GM18502 (cell line): ENCODE measurements around the gene CLPTM1L.
"Not testable (repeated sequence)": the region's sequence is repeated elsewhere in the genome, so short reads cannot be mapped to it uniquely, and the experiment has no call there.

Experiments
- ATAC-seq: cut with Tn5 transposase; IDR thresholded peaks from one replicate; pipeline ENCODE4 v1.9.1; 2021; ENCODE audit warnings: mild to moderate bottlenecking; ENCODE audit not compliant: unreplicated experiment, poor library complexity

CLPTM1L gene

DNA sequence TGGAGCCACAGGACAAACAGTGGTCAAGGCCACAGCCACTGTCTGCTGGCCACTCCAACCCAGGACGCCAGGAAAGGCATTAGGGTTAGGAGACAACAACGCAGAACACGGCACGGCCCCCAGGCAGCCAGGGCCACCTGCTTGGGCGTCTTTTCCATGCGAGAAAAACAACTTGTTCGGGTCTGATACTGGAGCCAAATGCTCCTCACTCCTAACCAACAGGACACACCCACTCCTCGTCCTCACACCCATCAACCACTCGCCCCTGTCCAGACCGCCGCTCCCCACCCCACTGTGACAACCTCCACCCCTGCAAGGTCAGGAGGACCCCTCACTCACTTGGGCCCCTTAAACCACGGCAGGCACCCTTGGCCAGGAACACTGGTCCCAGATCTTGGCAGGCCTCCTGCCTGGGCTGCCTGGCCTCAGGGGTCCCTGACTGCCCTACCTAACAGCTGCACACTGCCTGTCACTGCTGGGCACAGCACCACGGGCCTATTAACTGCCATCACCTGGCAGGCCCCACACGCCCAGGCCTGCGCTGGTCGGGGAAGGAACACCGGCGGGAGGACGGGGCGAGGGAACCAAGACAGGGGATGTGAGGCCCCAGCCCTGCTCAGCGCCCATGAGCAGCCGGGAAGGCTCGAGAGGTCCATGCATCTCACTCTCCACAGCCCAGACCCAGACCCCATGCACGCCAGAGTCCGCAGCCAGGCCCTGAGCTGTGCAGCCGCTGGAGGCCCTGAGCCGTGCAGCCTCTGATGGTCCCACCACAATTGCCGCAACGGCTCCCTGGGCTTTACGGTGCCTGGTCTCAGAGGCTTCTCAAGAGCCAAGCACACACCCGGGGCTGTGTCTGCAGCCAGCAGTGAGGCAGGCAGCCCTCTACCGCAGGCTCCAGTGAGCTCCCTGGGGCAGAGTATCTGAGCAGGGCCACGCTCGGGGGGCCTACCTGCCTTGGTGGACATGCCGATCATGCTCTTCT is 13.8 kb downstream of the CLPTM1L start:
- ATAC-seq: no peak

DNA sequence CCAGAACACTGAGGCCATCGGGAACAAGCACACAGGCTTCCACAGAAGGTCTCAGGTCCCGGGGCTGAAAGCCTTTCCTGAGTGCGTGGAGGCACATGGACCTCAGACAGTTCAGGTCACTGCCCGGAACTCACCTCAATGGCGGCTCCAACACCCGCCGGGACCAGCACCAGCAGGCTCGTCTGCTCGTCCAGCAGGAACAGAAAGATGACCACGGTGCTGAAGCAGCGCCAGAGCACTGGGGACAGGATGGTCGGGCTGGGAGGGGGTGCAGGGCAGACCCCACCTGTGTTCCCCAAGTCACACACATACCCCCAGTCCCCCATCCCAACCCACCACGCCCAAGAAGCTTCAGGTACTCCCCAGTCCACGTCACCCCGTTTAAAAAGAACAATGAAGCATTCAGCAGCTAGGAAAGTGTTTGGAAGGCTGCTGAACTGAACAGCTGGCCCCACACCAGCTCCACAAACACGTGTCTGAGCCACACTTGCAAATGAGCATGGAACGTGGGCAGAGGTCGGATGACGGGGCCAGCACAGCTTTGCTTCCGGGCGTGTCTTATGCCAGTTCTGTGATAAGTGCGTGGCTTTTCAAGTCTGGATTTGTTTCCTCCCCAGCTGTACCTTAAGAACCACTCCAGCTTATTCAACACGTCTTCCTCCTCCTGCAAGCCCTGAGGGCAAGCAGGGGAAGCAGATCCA is 14.6 kb downstream of the CLPTM1L start:
- no peak for ATAC-seq

DNA sequence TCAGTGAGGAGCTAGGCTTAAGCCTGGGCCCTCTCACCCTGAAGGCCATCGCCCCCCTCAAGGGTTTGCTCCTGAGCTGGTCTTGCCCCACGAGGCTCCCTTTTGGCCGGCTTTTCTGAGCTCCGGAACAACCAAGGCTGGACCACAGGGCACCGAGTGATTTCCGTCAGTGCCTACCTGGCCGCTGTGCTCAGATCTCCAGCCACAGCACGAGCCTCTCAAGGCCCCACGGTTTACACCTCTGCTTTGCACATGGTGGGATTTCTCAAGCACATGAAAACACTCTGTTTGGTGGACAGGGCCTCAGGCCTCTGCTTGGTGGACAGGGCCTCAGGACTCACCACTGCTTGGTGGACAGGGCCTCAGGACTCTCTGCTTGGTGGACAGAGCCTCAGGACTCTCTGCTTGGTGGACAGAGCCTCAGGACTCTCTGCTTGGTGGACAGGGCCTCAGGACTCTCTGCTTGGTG is 15.8 kb downstream of the CLPTM1L start:
- ATAC-seq: no peak

DNA sequence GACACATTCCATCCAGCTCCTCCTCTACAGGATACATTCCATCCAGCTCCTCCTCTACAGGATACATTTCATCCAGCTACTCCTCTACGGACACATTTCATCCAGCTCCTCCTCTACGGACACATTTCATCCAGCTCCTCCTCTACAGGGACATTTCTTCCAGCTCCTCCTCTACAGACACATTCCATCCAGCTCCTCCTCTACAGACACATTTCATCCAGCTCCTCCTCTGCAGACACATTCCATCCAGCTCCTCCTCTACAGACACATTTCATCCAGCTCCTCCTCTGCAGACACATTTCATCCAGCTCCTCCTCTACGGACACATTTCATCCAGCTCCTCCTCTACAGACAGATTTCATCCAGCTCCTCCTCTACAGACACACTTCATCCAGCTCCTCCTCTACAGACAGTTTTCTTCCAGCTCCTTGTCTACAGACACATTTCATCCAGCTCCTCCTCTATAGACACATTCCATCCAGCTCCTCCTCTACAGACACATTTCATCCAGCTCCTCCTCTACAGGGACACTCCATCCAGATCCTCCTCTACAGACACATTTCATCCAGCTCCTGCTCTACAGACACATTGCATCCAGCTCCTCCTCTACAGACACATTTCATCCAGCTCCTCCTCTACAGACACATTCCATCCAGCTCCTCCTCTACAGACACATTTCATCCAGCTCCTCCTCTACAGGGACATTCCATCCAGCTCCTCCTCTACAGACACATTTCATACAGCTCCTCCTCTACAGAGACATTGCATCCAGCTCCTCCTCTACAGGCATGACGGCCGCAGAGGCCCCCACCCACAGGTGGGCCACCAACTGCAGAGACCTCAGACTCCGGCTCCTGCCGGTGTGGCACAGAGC is 16.4 kb downstream of the CLPTM1L start:
- ATAC-seq: not testable (repeated sequence)

DNA sequence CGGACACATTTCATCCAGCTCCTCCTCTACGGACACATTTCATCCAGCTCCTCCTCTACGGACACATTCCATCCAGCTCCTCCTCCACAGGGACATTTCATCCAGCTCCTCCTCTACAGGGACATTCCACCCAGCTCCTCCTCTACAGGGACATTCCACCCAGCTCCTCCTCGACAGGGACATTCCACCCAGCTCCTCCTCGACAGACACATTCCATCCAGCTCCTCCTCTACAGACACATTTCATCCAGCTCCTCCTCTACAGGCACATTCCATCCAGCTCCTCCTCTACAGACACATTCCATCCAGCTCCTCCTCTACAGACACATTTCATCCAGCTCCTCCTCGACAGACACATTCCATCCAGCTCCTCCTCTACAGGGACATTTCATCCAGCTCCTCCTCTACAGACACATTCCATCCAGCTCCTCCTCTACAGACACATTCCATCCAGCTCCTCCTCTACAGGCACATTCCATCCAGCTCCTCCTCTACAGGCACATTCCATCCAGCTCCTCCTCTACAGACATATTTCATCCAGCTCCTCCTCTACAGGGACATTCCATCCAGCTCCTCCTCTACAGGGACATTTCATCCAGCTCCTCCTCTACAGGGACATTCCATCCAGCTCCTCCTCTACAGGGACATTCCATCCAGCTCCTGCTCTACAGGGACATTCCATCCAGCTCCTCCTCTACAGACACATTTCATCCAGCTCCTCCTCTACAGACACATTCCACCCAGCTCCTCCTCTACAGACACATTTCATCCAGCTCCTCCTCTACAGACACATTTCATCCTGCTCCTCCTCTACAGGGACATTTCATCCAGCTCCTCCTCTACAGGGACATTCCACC is 17.8 kb downstream of the CLPTM1L start:
- ATAC-seq: not testable (repeated sequence)

DNA sequence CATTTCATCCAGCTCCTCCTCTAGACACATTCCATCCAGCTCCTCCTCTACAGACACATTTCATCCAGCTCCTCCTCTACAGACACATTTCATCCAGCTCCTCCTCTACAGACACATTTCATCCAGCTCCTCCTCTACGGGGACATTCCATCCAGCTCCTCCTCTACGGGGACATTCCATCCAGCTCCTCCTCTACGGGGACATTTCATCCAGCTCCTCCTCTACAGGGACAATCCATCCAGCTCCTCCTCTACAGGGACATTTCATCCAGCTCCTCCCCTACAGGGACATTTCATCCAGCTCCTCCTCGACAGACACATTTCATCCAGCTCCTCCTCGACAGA is 18.4 kb downstream of the CLPTM1L start:
- ATAC-seq: not testable (repeated sequence)

- no peak for ATAC-seq
Observed at GRCh38 chr5:1325870-1326531, 18.9 kb downstream of the CLPTM1L start.

DNA sequence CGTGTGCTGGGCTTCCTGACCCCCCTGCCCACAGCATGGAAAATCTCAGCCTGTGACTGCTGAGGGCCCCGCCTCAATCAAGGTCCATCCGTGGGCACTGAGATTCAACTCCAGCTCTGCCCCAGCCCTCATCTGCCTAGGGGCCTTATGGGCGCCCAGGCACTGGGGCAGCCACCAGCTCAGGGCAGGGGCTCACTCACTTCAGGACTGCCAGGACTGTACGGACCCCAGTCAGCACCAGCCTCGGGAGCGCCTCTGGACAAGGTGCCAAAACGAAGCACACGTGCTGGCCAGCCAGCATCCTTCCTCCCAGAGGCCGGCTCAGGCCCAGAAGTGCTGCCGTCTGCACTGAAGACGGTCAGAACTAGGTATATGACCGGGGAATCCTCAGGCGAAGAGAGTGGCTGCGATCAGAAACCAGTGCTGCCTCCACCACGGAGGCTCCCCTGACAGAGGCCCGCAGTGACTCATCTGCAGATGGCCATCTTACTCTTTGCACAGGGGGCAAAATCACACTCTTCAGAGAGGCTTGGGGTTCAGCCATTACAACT is 19.6 kb downstream of the CLPTM1L start:
- ATAC-seq: no peak

GRCh38 chr5:1324719-1325190 is 20.1 kb downstream of the CLPTM1L start:
- no peak for ATAC-seq

DNA sequence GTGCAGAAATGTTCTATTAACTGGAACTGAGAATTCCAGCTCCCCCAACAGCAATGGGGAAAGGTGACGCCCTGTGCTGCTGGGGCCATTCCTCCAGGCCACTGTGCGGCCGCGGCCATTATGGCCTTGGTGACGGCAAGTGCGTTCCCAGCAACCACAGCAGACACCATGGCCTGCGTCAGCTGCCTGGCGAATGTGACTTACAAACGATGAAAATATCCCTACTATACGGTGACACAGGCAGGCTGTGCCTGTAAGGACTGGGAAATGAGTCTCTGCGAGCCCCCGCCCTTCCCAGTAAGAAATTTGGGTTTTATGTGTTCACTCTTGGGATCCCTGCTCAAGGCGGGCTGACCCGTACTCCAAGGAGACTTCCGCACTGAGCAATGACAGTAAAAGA is 20.6 kb downstream of the CLPTM1L start:
- ATAC-seq: no peak

DNA sequence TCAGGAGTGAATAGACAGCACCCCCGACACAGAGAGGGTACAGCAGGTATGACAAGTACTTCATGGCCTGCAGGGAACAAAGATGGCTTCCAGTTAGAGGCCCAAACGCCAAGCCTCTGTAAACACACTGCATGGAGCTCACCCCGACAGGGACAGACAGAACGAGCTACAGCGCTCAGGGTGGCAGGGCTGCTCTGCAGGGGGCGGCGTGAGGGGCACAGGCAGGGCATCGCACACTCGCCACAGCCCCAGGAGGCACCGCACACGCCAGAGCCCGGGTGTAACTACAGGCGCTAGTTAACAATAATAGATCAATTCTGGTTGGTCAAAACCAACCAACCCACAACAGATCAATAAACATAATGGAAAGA is 21.1 kb downstream of the CLPTM1L start:
- ATAC-seq: no peak

- ATAC-seq: no peak
Observed at GRCh38 chr5:1322955-1323802, 21.7 kb downstream of the CLPTM1L start.

- ATAC-seq: no peak
Observed at GRCh38 chr5:1322036-1322900, 22.6 kb downstream of the CLPTM1L start.

- no peak for ATAC-seq
Observed at GRCh38 chr5:1321576-1321975, 23.3 kb downstream of the CLPTM1L start.

- ATAC-seq: no peak
Observed at GRCh38 chr5:1320436-1321344, 24.2 kb downstream of the CLPTM1L start.
